Measurements from ENCODE around the gene PNO1.
"Not testable (repeated sequence)": the region's sequence is repeated elsewhere in the genome, so short reads cannot be mapped to it uniquely, and the experiment has no call there.

The PNO1 gene

GRCh38 chr2:68157402-68158133 is at the start of gene PNO1:
TSS of gene PNO1 (plus strand) at chr2:68157888. CDS start at chr2:68157935, 47 bp downstream.
- peak; percentile 97 for DNase-seq (ENCODE audit: low read depth in 2 of 2)
- peak within 1 kb of the TSS; percentile 97 to 98 for H3K4me3 ChIP-seq (replicated peaks in 1 of 2; ENCODE audit: low read depth in 2 of 2, low read length in 2 of 2)
- TF ChIP-seq CTCF (IDR thresholded peaks at IDR 0.05; ENCODE audit: low read depth, low read length), result no peak

- H3K4me3 ChIP-seq (replicated peaks in 1 of 2; ENCODE audit: low read depth in 2 of 2, low read length in 2 of 2), result no peak overlapping the region
- TF ChIP-seq CTCF (IDR thresholded peaks at IDR 0.05; ENCODE audit: low read depth, low read length), result no peak
- no peak for DNase-seq (ENCODE audit: low read depth in 2 of 2)
These were observed 49.6 kb upstream of the PNO1 start for GRCh38 chr2:68108120-68108519.

- H3K4me3 ChIP-seq (replicated peaks in 1 of 2; ENCODE audit: low read depth in 2 of 2, low read length in 2 of 2), result no peak overlapping the region
- no peak for TF ChIP-seq CTCF (IDR thresholded peaks at IDR 0.05; ENCODE audit: low read depth, low read length)
- DNase-seq (ENCODE audit: low read depth in 2 of 2), result no peak
These were observed 47.6 kb upstream of the PNO1 start for GRCh38 chr2:68110102-68110501.

- no peak for TF ChIP-seq CTCF (IDR thresholded peaks at IDR 0.05; ENCODE audit: low read depth, low read length)
- H3K4me3 ChIP-seq (replicated peaks in 1 of 2; ENCODE audit: low read depth in 2 of 2, low read length in 2 of 2), result no peak overlapping the region
- DNase-seq (ENCODE audit: low read depth in 2 of 2), result no peak
These were observed 41.7 kb upstream of the PNO1 start for GRCh38 chr2:68115965-68116364.

GRCh38 chr2:68117922-68118321 is 39.8 kb upstream of the PNO1 start:
- DNase-seq (ENCODE audit: low read depth in 2 of 2); H3K4me3 ChIP-seq (replicated peaks in 1 of 2; ENCODE audit: low read depth in 2 of 2, low read length in 2 of 2): not testable (repeated sequence)

GRCh38 chr2:68118816-68119215 is 38.9 kb upstream of the PNO1 start:
- no peak for DNase-seq (ENCODE audit: low read depth in 2 of 2)
- no peak for TF ChIP-seq CTCF (IDR thresholded peaks at IDR 0.05; ENCODE audit: low read depth, low read length)
- no peak overlapping the region for H3K4me3 ChIP-seq (replicated peaks in 1 of 2; ENCODE audit: low read depth in 2 of 2, low read length in 2 of 2)

- H3K4me3 ChIP-seq (replicated peaks in 1 of 2; ENCODE audit: low read depth in 2 of 2, low read length in 2 of 2), result no peak overlapping the region
- DNase-seq (ENCODE audit: low read depth in 2 of 2), result no peak
- no peak for TF ChIP-seq CTCF (IDR thresholded peaks at IDR 0.05; ENCODE audit: low read depth, low read length)
These were observed 38.2 kb upstream of the PNO1 start for GRCh38 chr2:68119504-68119903.

Data from cardiac fibroblast (primary cell).